ENCODE measurements around the gene RTL5.

The RTL5 gene

GRCh38 chrX:72100824-72101351 lies 30.8 kb downstream of the RTL5 start:
- TF ChIP-seq Cebpa-rat (IDR thresholded peaks at IDR 0.05) = peak; percentile 59; the same call in 1 of the 2 replicates
- Histone ChIP-seq H4K20me1 (peaks cover 39% of the 10 kb centered on the region; the same call in 1 of the 2 replicates), H3K4me1 (peaks cover 17% of the 10 kb centered on the region), H3K4me2 (peak overlapping the region; percentile 48), H3K36me3 (no peaks in the 10 kb centered on the region), H3K27ac (no peak overlapping the region), H3K9ac (no peak overlapping the region), H3K4me3 (no peak overlapping the region), H3K27me3 (peaks cover 81% of the 10 kb centered on the region), H3K9me3 (no peaks in the 10 kb centered on the region)

- Histone ChIP-seq H3K9me3 (no peaks in the 10 kb centered on the region), H3K36me3 (no peaks in the 10 kb centered on the region), H3K27ac (no peak overlapping the region), H3K4me2 (peak overlapping the region; percentile 48; the same call in 1 of the 2 replicates), H3K9ac (no peak overlapping the region), H3K4me1 (peaks cover 17% of the 10 kb centered on the region), H3K4me3 (no peak overlapping the region), H4K20me1 (peaks cover 39% of the 10 kb centered on the region; the same call in 1 of the 2 replicates), H3K27me3 (peaks cover 82% of the 10 kb centered on the region)
- TF ChIP-seq Cebpa-rat (IDR thresholded peaks at IDR 0.05) = no peak
Observed at GRCh38 chrX:72100051-72100755, 31.5 kb downstream of the RTL5 start.

- no peak for TF ChIP-seq Cebpa-rat (IDR thresholded peaks at IDR 0.05)
- H3K36me3 ChIP-seq = no peaks in the 10 kb centered on the region
- H4K20me1 ChIP-seq = peaks cover 23% of the 10 kb centered on the region; the same call in 1 of the 2 replicates
- H3K9me3 ChIP-seq = no peaks in the 10 kb centered on the region
- H3K27me3 ChIP-seq = peaks cover 78% of the 10 kb centered on the region
- no peak overlapping the region for H3K4me2 ChIP-seq
- H3K9ac ChIP-seq = no peak overlapping the region
- peaks cover 17% of the 10 kb centered on the region for H3K4me1 ChIP-seq
- no peak overlapping the region for H3K4me3 ChIP-seq
- no peak overlapping the region for H3K27ac ChIP-seq
Observed at GRCh38 chrX:72097098-72097497, 34.6 kb downstream of the RTL5 start.

- Histone ChIP-seq H3K27ac (no peak overlapping the region), H3K27me3 (peaks cover 69% of the 10 kb centered on the region)
Observed at GRCh38 chrX:72095370-72095769, 36.3 kb downstream of the RTL5 start.

GRCh38 chrX:72094894-72095293 lies 36.8 kb downstream of the RTL5 start:
- Histone ChIP-seq H3K9ac (no peak overlapping the region), H3K27ac (no peak overlapping the region), H3K36me3 (no peaks in the 10 kb centered on the region), H3K4me3 (no peak overlapping the region), H3K27me3 (peaks cover 65% of the 10 kb centered on the region), H3K9me3 (no peaks in the 10 kb centered on the region), H3K4me1 (no peaks in the 10 kb centered on the region), H3K4me2 (no peak overlapping the region), H4K20me1 (peaks cover under 1% of the 10 kb centered on the region; the same call in 1 of the 2 replicates)
- no peak for TF ChIP-seq Cebpa-rat (IDR thresholded peaks at IDR 0.05)

More at GRCh38 chrX:72095370-72095769, 36.3 kb downstream of the RTL5 start:
- Histone ChIP-seq H3K9me3 (no peaks in the 10 kb centered on the region), H3K4me2 (no peak overlapping the region), H3K9ac (no peak overlapping the region), H4K20me1 (peaks cover 6% of the 10 kb centered on the region; the same call in 1 of the 2 replicates), H3K4me3 (no peak overlapping the region), H3K4me1 (peaks cover 2% of the 10 kb centered on the region), H3K36me3 (no peaks in the 10 kb centered on the region)
- TF ChIP-seq Cebpa-rat (IDR thresholded peaks at IDR 0.05) = no peak

GRCh38 chrX:72089254-72089653 lies 42.5 kb downstream of the RTL5 start:
- Histone ChIP-seq H4K20me1 (no peaks in the 10 kb centered on the region), H3K4me1 (no peaks in the 10 kb centered on the region), H3K4me2 (no peak overlapping the region), H3K27ac (no peak overlapping the region), H3K27me3 (peaks cover 49% of the 10 kb centered on the region), H3K4me3 (no peak overlapping the region), H3K9ac (no peak overlapping the region), H3K36me3 (no peaks in the 10 kb centered on the region), H3K9me3 (no peaks in the 10 kb centered on the region)
- TF ChIP-seq Cebpa-rat (IDR thresholded peaks at IDR 0.05) = no peak

GRCh38 chrX:72088761-72089160 lies 43.0 kb downstream of the RTL5 start:
- no peak for TF ChIP-seq Cebpa-rat (IDR thresholded peaks at IDR 0.05)
- H3K4me2 ChIP-seq = no peak overlapping the region
- no peak overlapping the region for H3K27ac ChIP-seq
- no peaks in the 10 kb centered on the region for H3K9me3 ChIP-seq
- peaks cover 54% of the 10 kb centered on the region for H3K27me3 ChIP-seq
- H3K4me3 ChIP-seq = no peak overlapping the region
- no peaks in the 10 kb centered on the region for H4K20me1 ChIP-seq
- no peaks in the 10 kb centered on the region for H3K36me3 ChIP-seq
- no peak overlapping the region for H3K9ac ChIP-seq
- H3K4me1 ChIP-seq = no peaks in the 10 kb centered on the region

GRCh38 chrX:72086995-72087394 lies 44.7 kb downstream of the RTL5 start:
- no peak overlapping the region for H3K9ac ChIP-seq
- no peak overlapping the region for H3K27ac ChIP-seq

GRCh38 chrX:72084114-72084513 lies 47.6 kb downstream of the RTL5 start:
- Histone ChIP-seq H3K4me3 (no peak overlapping the region), H3K9ac (no peak overlapping the region), H3K9me3 (no peaks in the 10 kb centered on the region), H3K4me1 (no peaks in the 10 kb centered on the region), H3K27ac (no peak overlapping the region), H4K20me1 (no peaks in the 10 kb centered on the region), H3K4me2 (no peak overlapping the region), H3K27me3 (peaks cover 62% of the 10 kb centered on the region), H3K36me3 (no peaks in the 10 kb centered on the region)
- no peak for TF ChIP-seq Cebpa-rat (IDR thresholded peaks at IDR 0.05)

More at GRCh38 chrX:72086995-72087394, 44.7 kb downstream of the RTL5 start:
- no peak overlapping the region for H3K4me2 ChIP-seq
- no peak overlapping the region for H3K4me3 ChIP-seq
- H3K4me1 ChIP-seq = no peaks in the 10 kb centered on the region
- H3K9me3 ChIP-seq = no peaks in the 10 kb centered on the region
- H4K20me1 ChIP-seq = no peaks in the 10 kb centered on the region
- peaks cover 49% of the 10 kb centered on the region for H3K27me3 ChIP-seq
- no peaks in the 10 kb centered on the region for H3K36me3 ChIP-seq
- TF ChIP-seq Cebpa-rat (IDR thresholded peaks at IDR 0.05) = no peak

- H3K4me2 ChIP-seq = no peak overlapping the region
- H3K4me1 ChIP-seq = no peaks in the 10 kb centered on the region
Observed at GRCh38 chrX:72083291-72083690, 48.4 kb downstream of the RTL5 start.

More at GRCh38 chrX:72083291-72083690, 48.4 kb downstream of the RTL5 start:
- no peak for TF ChIP-seq Cebpa-rat (IDR thresholded peaks at IDR 0.05)
- Histone ChIP-seq H3K9me3 (no peaks in the 10 kb centered on the region), H3K36me3 (no peaks in the 10 kb centered on the region), H3K9ac (no peak overlapping the region), H3K4me3 (no peak overlapping the region), H4K20me1 (no peaks in the 10 kb centered on the region), H3K27me3 (peaks cover 63% of the 10 kb centered on the region), H3K27ac (no peak overlapping the region)

All from BLaER1 (cell line).